Epithelial cell of esophagus (primary cell): ENCODE data around the gene ZEB1.

ENCODE experiments used
- DNase-seq: peaks from one replicate; pipeline ENCODE4 v3.0.0; 2010; ENCODE audit warnings: low read depth
- H3K4me3 ChIP-seq: 2 replicates; pipeline ENCODE4 v1.5.1; 2011; ENCODE audit warnings: mild to moderate bottlenecking, low read length, control low read depth
- CTCF ChIP-seq: IDR thresholded peaks from 2 replicates; pipeline ENCODE4 v1.5.1; 2011; ENCODE audit warnings: low read depth, mild to moderate bottlenecking, low read length, control low read depth, inconsistent platforms; ENCODE audit not compliant: insufficient read depth; ENCODE audit errors: missing control alignments

Gene ZEB1

GRCh38 chr10:31318854-31319601, at the start of gene ZEB1:
ZEB1 (plus strand) TSS chr10:31319216; CDS start chr10:31319235, 19 bp downstream.
- DNase-seq = peak; percentile 94
- H3K4me3 ChIP-seq = peak within 1 kb of the TSS; percentile 81
- TF ChIP-seq CTCF = peak; percentile 31

DNA sequence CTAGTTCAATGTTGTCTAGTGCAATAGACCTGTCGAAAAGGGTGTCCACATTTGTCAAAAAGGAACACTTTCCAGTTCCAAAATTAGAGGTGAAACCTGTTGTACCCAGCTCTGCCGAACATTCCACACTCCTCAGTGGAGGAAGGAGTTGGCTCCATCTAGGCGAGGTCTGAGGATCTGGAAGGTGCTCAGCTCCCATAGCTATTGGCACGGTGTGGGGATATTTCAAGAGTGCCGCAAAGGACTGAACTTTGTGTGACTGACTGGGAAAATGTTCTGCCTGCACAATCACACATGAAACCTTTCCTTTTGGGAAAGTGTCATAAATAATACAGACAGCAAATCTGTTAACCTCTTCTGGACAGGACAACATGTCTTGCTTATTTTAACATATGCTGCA, 48.1 kb upstream of the ZEB1 start:
- DNase-seq = no peak
- no peak overlapping the region for H3K4me3 ChIP-seq
- TF ChIP-seq CTCF = no peak

GRCh38 chr10:31272841-31273240, 46.2 kb upstream of the ZEB1 start:
- TF ChIP-seq CTCF = no peak
- no peak for DNase-seq

GRCh38 chr10:31273789-31274188, 45.2 kb upstream of the ZEB1 start:
- DNase-seq = no peak
- no peak for TF ChIP-seq CTCF
- H3K4me3 ChIP-seq = no peak overlapping the region

More at GRCh38 chr10:31272841-31273240, 46.2 kb upstream of the ZEB1 start:
- H3K4me3 ChIP-seq = no peak overlapping the region

GRCh38 chr10:31274310-31274709, 44.7 kb upstream of the ZEB1 start:
- DNase-seq = peak; percentile 27

GRCh38 chr10:31278279-31278941, 40.6 kb upstream of the ZEB1 start:
- no peak for TF ChIP-seq CTCF
- no peak for DNase-seq
- no peak overlapping the region for H3K4me3 ChIP-seq

More at GRCh38 chr10:31274310-31274709, 44.7 kb upstream of the ZEB1 start:
- TF ChIP-seq CTCF = no peak
- no peak overlapping the region for H3K4me3 ChIP-seq
